ENCODE data around the gene SMAD7. TPM values are rescaled to one million over a fixed set of nuclear protein-coding genes. Genes with fewer than 3 reads are reported as not detected.

Gene SMAD7
- total RNA-seq, 2 donors from 2014 or later: 21.2 to 21.6 TPM

DNA sequence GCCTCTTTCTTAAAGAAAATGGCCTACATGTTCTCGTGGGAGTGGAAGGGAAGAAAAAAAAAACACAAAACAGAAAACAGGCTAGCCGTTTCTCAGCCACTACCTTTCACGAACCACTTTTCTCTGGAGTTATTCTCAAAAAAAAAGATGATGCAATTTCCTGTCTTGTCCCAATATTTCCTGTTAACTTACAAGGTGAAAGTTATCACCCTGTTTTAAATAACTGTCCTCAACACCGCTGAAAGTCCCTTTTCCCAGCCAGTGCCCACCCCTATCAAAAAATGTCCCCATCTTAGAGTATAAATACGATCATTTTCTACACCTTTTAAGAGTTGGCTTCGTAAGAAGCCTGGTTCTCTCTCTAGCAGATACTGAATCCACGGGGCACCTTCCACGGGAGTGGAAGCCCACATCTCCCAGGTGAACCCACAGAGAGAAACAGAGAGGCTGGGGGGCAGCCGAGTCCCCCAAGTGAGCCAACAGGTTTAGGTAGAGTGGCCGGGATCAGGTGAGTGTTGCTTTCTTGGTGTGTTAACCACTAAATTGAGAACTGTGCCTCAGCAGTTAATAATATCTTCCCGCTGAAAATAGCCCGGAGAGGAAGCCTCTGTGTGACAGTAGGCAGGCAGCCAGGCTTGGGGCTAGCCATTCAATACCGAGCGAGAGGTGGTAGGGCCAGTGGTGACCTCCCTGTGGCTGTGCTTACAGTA lies 15.9 kb downstream of the SMAD7 start:
- Histone ChIP-seq H3K4me3 (no peak overlapping the region), H3K27me3 (no peaks in the 10 kb centered on the region), H3K9ac (ENCODE audit: low read depth in 2 of 2, low read length in 2 of 2) (peak overlapping the region in 1 of 2 donors; percentile 56), H3K4me1 (peaks cover 54% of the 10 kb centered on the region), H3K36me3 (no peaks in the 10 kb centered on the region), H3K9me3 (no peaks in the 10 kb centered on the region), H3K27ac (peak overlapping the region; percentile 38)
- TF ChIP-seq, protein P1, sequence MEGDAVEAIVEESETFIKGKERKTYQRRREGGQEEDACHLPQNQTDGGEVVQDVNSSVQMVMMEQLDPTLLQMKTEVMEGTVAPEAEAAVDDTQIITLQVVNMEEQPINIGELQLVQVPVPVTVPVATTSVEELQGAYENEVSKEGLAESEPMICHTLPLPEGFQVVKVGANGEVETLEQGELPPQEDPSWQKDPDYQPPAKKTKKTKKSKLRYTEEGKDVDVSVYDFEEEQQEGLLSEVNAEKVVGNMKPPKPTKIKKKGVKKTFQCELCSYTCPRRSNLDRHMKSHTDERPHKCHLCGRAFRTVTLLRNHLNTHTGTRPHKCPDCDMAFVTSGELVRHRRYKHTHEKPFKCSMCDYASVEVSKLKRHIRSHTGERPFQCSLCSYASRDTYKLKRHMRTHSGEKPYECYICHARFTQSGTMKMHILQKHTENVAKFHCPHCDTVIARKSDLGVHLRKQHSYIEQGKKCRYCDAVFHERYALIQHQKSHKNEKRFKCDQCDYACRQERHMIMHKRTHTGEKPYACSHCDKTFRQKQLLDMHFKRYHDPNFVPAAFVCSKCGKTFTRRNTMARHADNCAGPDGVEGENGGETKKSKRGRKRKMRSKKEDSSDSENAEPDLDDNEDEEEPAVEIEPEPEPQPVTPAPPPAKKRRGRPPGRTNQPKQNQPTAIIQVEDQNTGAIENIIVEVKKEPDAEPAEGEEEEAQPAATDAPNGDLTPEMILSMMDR (IDR thresholded peaks at IDR 0.05): no peak
- intact Hi-C loops (cut with DNase I): no loop called here
- DNase-seq: no peak

- peaks cover 57% of the 10 kb centered on the region for H3K4me1 ChIP-seq
- TF ChIP-seq, protein P1 (IDR thresholded peaks at IDR 0.05): no peak
- peak overlapping the region; percentile 38 for H3K27ac ChIP-seq
- no peak for DNase-seq
- no peaks in the 10 kb centered on the region for H3K27me3 ChIP-seq
- no peaks in the 10 kb centered on the region for H3K36me3 ChIP-seq
- peak overlapping the region in 1 of 2 donors; percentile 58 for H3K9ac ChIP-seq (ENCODE audit: low read depth in 2 of 2, low read length in 2 of 2)
- intact Hi-C loops (cut with DNase I): no loop called here
- no peak overlapping the region for H3K4me3 ChIP-seq
- H3K9me3 ChIP-seq: no peaks in the 10 kb centered on the region
Observed at GRCh38 chr18:48934415-48934722, 16.4 kb downstream of the SMAD7 start.

DNA sequence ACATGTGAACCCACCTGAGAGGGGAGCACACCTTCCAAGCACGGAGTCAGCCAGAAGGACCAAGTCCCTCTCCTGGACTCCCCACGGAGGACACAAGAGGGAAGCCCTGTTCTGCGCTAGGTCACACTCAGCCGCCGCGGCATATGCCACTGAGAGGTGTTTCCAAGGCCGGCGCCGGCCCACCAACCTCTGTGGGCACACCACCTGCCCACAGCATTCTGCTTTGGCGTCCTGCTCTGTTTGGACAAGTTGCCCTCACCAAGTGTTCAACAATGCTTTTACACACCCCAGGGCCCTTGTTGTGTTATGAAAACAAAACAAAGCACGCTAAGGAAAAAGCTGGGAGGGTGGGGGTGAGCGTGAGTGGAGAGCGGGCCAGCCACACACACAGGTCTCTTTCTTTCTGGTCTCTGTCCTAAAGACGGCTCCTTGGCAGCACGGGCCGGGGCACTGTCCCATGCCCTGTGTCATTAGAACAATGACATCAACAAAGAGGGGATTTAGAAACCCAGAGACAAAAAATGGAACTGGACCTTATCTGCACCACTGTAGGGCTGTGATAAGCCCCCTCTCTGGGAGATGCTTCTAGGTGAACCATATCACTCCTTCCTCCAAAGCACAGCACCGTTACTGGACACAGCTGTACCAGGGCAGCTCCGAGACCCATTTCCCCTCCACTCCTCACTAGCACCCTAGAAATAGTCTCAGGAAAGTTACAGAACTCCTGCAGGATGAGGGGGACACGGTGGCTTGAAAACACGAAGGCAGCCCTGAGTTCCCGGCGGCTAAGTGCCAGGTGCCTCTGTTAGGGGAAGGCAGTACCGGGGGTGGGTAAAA lies 17.0 kb downstream of the SMAD7 start:
- no peak for DNase-seq
- Histone ChIP-seq H3K27me3 (no peaks in the 10 kb centered on the region), H3K4me3 (no peak overlapping the region), H3K9me3 (no peaks in the 10 kb centered on the region), H3K36me3 (no peaks in the 10 kb centered on the region), H3K4me1 (peaks cover 60% of the 10 kb centered on the region), H3K9ac (ENCODE audit: low read depth in 2 of 2, low read length in 2 of 2) (peak overlapping the region in 1 of 2 donors; percentile 80), H3K27ac (peak overlapping the region; percentile 38)
- TF ChIP-seq, protein P1 (IDR thresholded peaks at IDR 0.05): no peak
- intact Hi-C loops (cut with DNase I): no loop called here

GRCh38 chr18:48932822-48933510 lies 17.8 kb downstream of the SMAD7 start:
- H3K36me3 ChIP-seq: no peaks in the 10 kb centered on the region
- no peak for DNase-seq
- intact Hi-C loops (cut with DNase I): no loop called here
- no peak overlapping the region for H3K4me3 ChIP-seq
- TF ChIP-seq, protein P1 (IDR thresholded peaks at IDR 0.05): no peak
- H3K9ac ChIP-seq (ENCODE audit: low read depth in 2 of 2, low read length in 2 of 2): peak overlapping the region; percentile 24 to 80
- H3K27ac ChIP-seq: peak overlapping the region; percentile 38
- H3K27me3 ChIP-seq: no peaks in the 10 kb centered on the region
- peaks cover 60% of the 10 kb centered on the region for H3K4me1 ChIP-seq
- H3K9me3 ChIP-seq: no peaks in the 10 kb centered on the region

- intact Hi-C loops (cut with DNase I): no loop called here
- Histone ChIP-seq H3K4me3 (no peak overlapping the region), H3K4me1 (peaks cover 61% of the 10 kb centered on the region), H3K27ac (peak overlapping the region; percentile 38), H3K27me3 (no peaks in the 10 kb centered on the region), H3K9ac (ENCODE audit: low read depth in 2 of 2, low read length in 2 of 2) (peak overlapping the region; percentile 47 to 80), H3K36me3 (no peaks in the 10 kb centered on the region), H3K9me3 (no peaks in the 10 kb centered on the region)
- no peak for DNase-seq
- TF ChIP-seq, protein P1 (IDR thresholded peaks at IDR 0.05): no peak
Observed at GRCh38 chr18:48932462-48932818, 18.3 kb downstream of the SMAD7 start.
